Umbilical cord (tissue), 1 donor: Measurements from ENCODE around the gene ALG9. TPM values are rescaled to one million over a fixed set of nuclear protein-coding genes. Genes with fewer than 3 reads are reported as not detected.

ENCODE experiments used
- total RNA-seq: library from RNA; depleted of rRNA; stranded (reverse); fragments of >200 nt; gene quantifications from one replicate; pipeline ENCODE4 v1.2.3, GENCODE V29; 2014; ENCODE audit warnings: low replicate concordance; ENCODE audit not compliant: insufficient read depth

ALG9 gene
- total RNA-seq, 1 donor from 2014 or later: 54.7 TPM

Other genes with a start within 250 kb of the ALG9 start
- gene PPP2R1B, start 105.2 kb downstream of the ALG9 start, total RNA-seq: 19.7 TPM
- 0.48 TPM for gene FDXACB1, start 7.6 kb upstream of the ALG9 start, total RNA-seq
- gene CFAP68, start 8.0 kb upstream of the ALG9 start, total RNA-seq: 35.2 TPM
- gene CRYAB, start 40.2 kb upstream of the ALG9 start, total RNA-seq: 55.6 TPM
- gene HSPB2, start 41.2 kb upstream of the ALG9 start, total RNA-seq: not detected
- 1.9 TPM for gene C11orf52, start 47.3 kb upstream of the ALG9 start, total RNA-seq
- 79.0 TPM for gene DIXDC1, start 65.8 kb upstream of the ALG9 start, total RNA-seq
- gene DLAT, start 153.8 kb upstream of the ALG9 start, total RNA-seq: 16.6 TPM
- not detected for gene PIH1D2, start 202.4 kb upstream of the ALG9 start, total RNA-seq
- gene NKAPD1, start 202.7 kb upstream of the ALG9 start, total RNA-seq: 18.3 TPM
- gene TIMM8B, start 215.2 kb upstream of the ALG9 start, total RNA-seq: 37.3 TPM
- gene SDHD, start 215.3 kb upstream of the ALG9 start, total RNA-seq: 110 TPM